Stromal cell of bone marrow (primary cell): ENCODE data around the gene DNAJC7.
"Not testable (repeated sequence)": the region's sequence is repeated elsewhere in the genome, so short reads cannot be mapped to it uniquely, and the experiment has no call there.

Experiments used
- DNase-seq: peaks from one replicate; pipeline ENCODE4 v3.0.0-alpha.2; 2012; ENCODE audit warnings: low read depth

The DNAJC7 gene

GRCh38 chr17:42040818-42041217, 23.6 kb upstream of the DNAJC7 start:
- no peak for DNase-seq

DNA sequence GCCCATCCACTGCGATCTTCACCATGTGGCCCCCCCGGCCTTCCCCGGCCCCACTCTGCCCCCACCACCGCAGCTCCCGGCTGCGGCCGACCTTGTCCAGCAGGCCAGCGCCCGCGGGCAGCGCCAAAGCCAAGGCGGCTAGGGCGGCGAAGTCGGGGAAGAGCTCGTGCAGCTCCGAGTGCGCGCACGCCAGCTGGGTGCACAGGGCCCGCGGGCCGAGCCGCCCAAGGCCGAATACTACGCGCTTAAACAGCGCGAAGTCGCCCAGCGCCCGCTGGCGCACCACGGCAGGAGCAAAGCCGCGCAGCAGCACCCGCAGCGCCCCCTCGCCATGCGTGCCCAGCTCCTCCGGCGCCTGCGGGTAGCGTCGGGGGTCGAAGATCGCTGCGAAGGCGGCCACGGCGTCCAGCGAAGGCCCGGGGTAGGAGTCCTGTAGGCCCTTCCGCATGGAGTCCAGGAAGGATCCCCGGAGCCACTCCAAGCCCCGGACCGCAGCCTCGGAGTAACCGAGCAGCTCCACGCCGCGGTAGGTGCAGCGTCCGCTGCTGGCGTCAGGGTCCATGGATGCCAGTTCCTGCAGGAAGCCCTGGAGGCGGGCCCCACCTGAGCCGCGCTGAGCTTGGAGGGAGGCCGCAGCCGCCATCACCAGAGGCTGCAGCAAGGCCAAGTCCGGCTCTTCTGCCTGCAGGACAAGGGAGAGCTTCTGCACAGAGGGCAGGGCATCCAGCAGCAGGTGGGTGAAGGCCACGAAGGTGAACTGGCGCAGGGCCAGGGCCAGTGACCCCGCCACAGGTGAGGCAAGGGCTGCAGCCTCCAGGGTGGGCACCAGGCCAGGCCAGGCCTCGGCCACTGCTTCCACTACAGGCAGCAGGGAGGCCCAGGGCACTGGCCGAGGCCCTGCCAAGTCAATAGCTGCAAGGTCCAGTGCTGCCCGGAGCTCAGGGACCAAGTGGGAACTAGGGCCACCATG, 22.8 kb upstream of the DNAJC7 start:
- DNase-seq: no peak

- no peak for DNase-seq
Measured at GRCh38 chr17:42038221-42038973, 21.2 kb upstream of the DNAJC7 start.

- DNase-seq: no peak
Measured at GRCh38 chr17:42034059-42034458, 16.8 kb upstream of the DNAJC7 start.

DNA sequence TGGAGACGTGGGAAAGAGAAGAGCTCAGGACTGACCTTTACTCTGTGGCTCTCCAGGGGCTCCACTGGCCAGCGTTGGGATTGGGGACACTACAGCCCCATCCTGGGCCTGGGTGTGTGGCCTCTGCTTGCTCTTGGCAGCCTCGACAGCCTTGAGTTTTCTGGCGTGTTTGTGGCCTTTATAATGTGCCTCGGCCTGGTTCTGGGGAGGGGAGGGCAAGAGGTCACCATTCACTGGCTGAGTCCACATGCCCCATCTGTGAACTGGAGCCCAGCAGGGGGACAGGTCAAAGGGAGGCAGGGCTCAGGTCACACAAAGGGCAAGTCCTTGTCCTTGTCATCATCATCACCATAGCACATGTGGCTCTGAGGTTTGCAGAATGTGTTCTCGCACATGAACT, 14.3 kb upstream of the DNAJC7 start:
- no peak for DNase-seq

GRCh38 chr17:42028791-42029127, 11.5 kb upstream of the DNAJC7 start:
- DNase-seq: no peak

GRCh38 chr17:42027961-42028790, 10.9 kb upstream of the DNAJC7 start:
- no peak for DNase-seq

DNA sequence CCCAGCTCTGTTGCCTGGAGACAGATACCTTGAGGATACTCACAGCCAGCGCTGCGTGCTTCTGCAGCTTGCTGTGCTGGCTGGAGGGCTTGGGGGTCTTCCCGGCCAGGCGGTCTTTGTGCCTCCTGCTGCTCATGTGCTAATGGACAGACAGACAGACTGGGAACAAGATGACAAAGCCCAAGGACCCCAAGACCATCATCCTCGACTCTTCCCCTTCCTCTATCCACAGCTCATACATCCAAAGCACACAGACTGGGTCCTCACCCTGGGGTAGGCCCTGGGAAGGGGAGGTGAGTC, 10.3 kb upstream of the DNAJC7 start:
- DNase-seq: no peak

- no peak for DNase-seq
Measured at GRCh38 chr17:42026857-42027589, 9.8 kb upstream of the DNAJC7 start.

DNA sequence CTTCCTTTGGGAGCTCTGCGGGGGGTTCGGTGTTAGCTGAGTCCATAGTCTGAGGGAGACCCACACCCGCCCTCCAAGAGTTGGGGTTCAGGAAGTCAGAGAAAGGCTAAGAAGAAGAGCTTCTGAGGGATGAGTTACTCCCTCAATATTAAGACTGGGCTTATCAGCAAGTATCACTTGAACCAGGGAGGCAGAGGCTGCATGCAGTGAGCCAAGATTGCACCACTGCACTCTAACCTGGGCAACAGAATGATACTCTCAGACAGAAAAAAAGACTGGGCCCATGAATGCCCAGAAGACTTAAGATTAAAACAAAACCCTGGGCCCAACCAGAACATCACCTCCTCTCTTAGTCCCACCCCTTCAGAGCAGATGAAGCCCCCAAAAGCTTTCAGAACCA, 8.7 kb upstream of the DNAJC7 start:
- DNase-seq: no peak

- no peak for DNase-seq
Measured at GRCh38 chr17:42025191-42025579, 7.9 kb upstream of the DNAJC7 start.

DNA sequence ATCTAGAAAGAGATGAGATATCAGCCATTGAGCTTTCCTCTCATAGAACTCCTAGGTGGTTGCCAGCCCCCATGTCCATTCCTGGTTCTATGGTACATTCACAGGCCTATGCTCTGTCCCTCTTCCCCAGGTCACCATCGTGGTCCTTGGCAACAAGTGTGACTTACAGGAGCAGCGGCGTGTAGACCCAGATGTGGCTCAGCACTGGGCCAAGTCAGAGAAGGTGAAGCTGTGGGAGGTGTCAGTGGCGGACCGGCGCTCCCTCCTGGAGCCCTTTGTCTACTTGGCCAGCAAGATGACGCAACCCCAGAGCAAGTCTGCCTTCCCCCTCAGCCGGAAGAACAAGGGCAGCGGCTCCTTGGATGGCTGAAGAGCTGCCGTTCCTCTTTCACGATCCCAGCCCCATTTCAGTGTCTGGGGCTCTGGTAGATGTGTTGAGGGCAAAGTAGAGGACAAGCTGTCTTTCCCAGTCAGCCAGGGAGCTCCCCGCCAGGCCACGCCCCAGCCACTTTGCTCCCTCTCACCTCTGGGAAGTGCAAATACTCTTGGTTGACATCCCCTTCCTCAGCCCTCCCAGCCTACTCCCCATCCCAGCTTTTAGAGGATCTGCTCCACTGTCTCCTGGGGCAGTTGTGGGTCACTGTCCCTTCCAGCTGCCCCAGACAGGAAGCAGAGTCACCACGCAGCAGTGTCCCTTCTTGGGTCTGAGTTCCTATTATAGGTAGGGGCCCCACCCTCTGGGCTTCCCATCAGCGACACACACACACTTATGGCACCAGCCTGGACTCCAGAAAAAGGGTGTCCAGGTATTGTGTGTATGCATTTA, 6.5 kb upstream of the DNAJC7 start:
- DNase-seq: no peak

DNA sequence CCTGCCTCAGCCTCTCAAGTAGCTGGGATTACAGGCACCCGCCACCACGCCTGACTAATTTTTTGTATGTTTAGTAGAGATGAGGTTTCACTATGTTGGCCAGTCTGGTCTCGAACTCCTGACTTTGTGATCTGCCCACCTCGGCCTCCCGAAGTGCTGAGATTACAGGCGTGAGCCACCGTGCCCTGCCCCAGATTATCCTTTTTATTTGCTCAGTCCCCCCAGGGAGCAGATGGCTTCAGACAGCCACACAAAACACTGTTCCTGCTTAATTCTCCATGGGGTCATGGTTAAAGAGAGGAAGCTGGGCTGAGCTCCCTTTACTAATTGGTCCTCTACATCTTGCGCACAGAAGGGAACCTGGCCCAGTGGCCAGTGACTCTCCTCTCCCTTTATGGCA, 3.6 kb upstream of the DNAJC7 start:
- DNase-seq: not testable (repeated sequence)

- DNase-seq: peak; percentile 81
Measured at GRCh38 chr17:42019509-42020404, 2.5 kb upstream of the DNAJC7 start, which contains the start of gene NKIRAS2. NKIRAS2 (plus strand) TSS chr17:42020090; CDS start chr17:42021578, 1,488 bp downstream.

- no peak for DNase-seq
Measured at GRCh38 chr17:42018988-42019387, 1.7 kb upstream of the DNAJC7 start.

DNA sequence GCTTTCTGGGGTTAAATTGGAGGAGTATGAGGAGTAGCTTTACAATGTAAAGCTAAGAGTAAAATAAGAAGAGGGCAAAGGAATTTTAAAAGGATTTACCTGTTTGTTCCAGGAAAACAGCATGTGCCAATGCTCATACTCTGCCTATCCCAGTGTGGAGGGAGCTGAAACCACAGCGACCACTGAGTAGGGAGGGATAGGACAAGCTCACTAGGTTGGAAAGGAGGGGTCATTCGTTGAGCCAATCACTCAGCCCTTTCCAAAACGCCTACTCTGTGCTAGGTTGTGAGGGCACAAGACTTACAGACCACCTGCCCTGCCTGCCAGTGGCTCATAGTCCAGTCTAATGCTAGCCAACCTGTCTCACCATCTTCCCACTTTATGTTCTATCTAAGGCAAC, 1.1 kb upstream of the DNAJC7 start:
- no peak for DNase-seq

GRCh38 chr17:42017866-42018200, 594 bp upstream of the DNAJC7 start:
- DNase-seq: no peak

DNA sequence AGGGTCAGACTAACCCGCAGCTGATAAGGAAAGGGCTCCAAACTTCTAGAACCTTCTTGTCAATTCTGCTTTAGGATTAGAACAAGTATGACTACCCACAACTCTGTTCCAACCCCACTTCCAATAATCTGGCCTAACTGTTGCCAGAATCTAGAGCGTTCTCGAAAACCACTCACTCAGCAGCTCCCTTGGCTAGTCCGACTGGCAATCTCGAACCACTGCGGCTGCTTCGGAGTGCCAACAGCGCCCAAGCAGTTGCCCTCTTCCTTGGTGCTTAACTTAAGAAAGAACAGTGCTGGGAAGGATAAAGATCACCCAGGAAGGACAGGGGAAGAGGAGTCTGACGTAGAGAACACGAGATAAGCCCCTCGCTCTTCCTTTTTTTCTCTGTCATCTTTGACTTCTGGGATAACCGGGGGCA, 818 bp downstream of the DNAJC7 start:
- DNase-seq: no peak

GRCh38 chr17:42013740-42014139, 3.5 kb downstream of the DNAJC7 start:
- DNase-seq: not testable (repeated sequence)

GRCh38 chr17:42012363-42012762, 4.9 kb downstream of the DNAJC7 start:
- not testable (repeated sequence) for DNase-seq
